Body of pancreas (tissue), 4 donors: ENCODE measurements around the gene FGL2. TPM values are rescaled to one million over a fixed set of nuclear protein-coding genes. Genes with fewer than 3 reads are reported as not detected.
"Not testable (repeated sequence)": the region's sequence is repeated elsewhere in the genome, so short reads cannot be mapped to it uniquely, and the experiment has no call there.

Source experiments
- ATAC-seq: fragments of 150-250 bp; one replicate; pipeline ENCODE4 v1.9.1; 2016
- DNase-seq, 4 donors: peaks; one replicate each; pipeline ENCODE4 v3.0.0-alpha.2; 2019
- H3K27ac ChIP-seq, 4 donors: fragments of 200-600 bp; sonication (generic); 1 replicate in 3 of 4; 2 replicates in 1 of 4; pipeline versions ENCODE4 v1.5.1 to v1.6.1; 2016 to 2019; ENCODE audit warnings: mild to moderate bottlenecking in 1 of 4, mixed read lengths in 1 of 4, moderate library complexity in 1 of 4
- H3K27me3 ChIP-seq, 2 donors: fragments of 200-600 bp; sonication (generic); one replicate each; pipeline ENCODE4 v1.6.0; 2016; ENCODE audit warnings: mild to moderate bottlenecking in 1 of 2
- H3K36me3 ChIP-seq, 2 donors: fragments of 200-600 bp; sonication (generic); replicated peaks in 1 of 2; 2 replicates each; pipeline ENCODE4 v1.5.1; 2016; ENCODE audit warnings: low read depth in 2 of 2; ENCODE audit not compliant: insufficient read depth in 1 of 2
- H3K4me1 ChIP-seq: fragments of 200-600 bp; sonication (generic); one replicate; pipeline ENCODE4 v1.6.0; 2016
- H3K4me3 ChIP-seq, 2 donors: fragments of 200-600 bp; sonication (generic); 1 replicate in 1 of 2; 2 replicates in 1 of 2; pipeline ENCODE4 v1.5.1; 2016 to 2019
- H3K9me3 ChIP-seq, 3 donors: fragments of 200-600 bp; sonication (generic); 1 replicate in 2 of 3; 2 replicates in 1 of 3; pipeline ENCODE4 v1.5.1; 2016
- POLR2A ChIP-seq, 3 donors: fragments of 450-650 bp; IDR thresholded peaks; one replicate each; pipeline ENCODE4 v1.6.1; 2016; ENCODE audit warnings: antibody characterized with exemption in 3 of 3, mild to moderate bottlenecking in 2 of 3
- WGBS, 2 donors: methylation state at CpG; one replicate each; pipeline ENCODE4 v1.1.5; 2017; 5-methylcytosine and 5-hydroxymethylcytosine counted together
- intact Hi-C: fragments of 100-400 bp; cut with DNase I; formaldehyde crosslinking; loops from one replicate; pipeline ENCODE4 v1.15.1; 2023
- total RNA-seq, 2 donors: library from RNA; depleted of rRNA; stranded (reverse); fragments of >200 nt; gene quantifications; one replicate each; pipeline ENCODE4 v1.1.0, GENCODE V29; 2016
- TF ChIP-seq, protein P1 (sequence below), 7 experiments: fragments of 450-650 bp in 4 of 7; fragments of 200-600 bp in 3 of 7; sonication (generic) in 3 of 7; IDR thresholded peaks; one replicate each; pipeline ENCODE4 v1.5.1; 2016 to 2019; ENCODE audit warnings: antibody characterized with exemption in 7 of 7

The FGL2 gene
- total RNA-seq, 2 donors from 2014 or later: 4.3 to 9.1 TPM

DNA sequence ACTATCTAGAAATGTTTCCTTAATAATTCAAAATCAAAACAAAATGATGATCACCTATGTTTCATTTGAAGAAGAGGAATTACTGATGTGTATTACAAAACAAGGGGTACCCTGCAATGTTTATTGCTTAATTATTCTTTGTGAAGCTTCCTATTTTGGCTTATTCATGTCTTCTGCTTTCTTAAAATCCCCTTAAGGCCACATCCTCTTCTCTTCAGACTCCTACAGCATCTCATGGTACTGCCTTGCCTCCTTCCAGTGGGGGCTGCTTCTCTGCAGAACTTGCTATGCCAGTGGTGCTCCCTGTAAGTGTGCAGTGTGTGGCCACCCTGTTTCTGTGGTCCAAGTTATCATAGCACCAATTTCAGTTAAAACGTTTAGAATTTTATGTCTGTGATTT lies 42.2 kb downstream of the FGL2 start:
- WGBS, 2 donors: 16 to 31% methylated on average over 1 of the region's 1 CpG
- TF ChIP-seq, protein P1, sequence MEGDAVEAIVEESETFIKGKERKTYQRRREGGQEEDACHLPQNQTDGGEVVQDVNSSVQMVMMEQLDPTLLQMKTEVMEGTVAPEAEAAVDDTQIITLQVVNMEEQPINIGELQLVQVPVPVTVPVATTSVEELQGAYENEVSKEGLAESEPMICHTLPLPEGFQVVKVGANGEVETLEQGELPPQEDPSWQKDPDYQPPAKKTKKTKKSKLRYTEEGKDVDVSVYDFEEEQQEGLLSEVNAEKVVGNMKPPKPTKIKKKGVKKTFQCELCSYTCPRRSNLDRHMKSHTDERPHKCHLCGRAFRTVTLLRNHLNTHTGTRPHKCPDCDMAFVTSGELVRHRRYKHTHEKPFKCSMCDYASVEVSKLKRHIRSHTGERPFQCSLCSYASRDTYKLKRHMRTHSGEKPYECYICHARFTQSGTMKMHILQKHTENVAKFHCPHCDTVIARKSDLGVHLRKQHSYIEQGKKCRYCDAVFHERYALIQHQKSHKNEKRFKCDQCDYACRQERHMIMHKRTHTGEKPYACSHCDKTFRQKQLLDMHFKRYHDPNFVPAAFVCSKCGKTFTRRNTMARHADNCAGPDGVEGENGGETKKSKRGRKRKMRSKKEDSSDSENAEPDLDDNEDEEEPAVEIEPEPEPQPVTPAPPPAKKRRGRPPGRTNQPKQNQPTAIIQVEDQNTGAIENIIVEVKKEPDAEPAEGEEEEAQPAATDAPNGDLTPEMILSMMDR (IDR thresholded peaks at IDR 0.05): no peak
- no peak for TF ChIP-seq POLR2A (IDR thresholded peaks at IDR 0.05)
- no peaks in the 10 kb centered on the region for H3K36me3 ChIP-seq
- DNase-seq (peak in 1 of 4 donors; percentile 19), ATAC-seq (no peak)
- H3K27me3 ChIP-seq: no peaks in the 10 kb centered on the region
- H3K27ac ChIP-seq: no peak overlapping the region
- intact Hi-C loops: no loop called here
- H3K4me1 ChIP-seq: no peaks in the 10 kb centered on the region
- H3K4me3 ChIP-seq: no peak overlapping the region
- H3K9me3 ChIP-seq: no peaks in the 10 kb centered on the region

DNA sequence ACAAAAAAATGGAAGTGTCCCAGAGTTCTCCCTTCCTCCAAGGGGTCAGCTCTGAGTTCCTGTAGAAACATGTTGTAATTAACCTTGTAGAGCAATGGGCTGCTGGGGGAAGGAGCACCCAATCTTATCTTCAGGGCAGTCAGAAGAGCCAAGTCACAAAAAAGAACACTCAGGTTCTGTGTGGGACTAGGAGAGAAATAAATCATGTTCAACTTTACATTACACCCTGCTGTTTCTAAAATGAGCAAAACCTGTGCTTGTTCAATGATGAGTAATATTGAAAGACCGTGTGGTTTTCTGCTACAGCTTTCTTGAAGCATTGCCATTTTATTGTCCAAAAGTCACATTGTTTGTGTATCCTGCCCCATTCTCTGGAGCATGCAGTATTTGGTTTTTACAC lies 42.6 kb downstream of the FGL2 start:
- intact Hi-C loops, DNase-seq, H3K4me3 ChIP-seq, H3K36me3 ChIP-seq, H3K9me3 ChIP-seq, ATAC-seq, H3K27me3 ChIP-seq, H3K4me1 ChIP-seq, H3K27ac ChIP-seq: not testable (repeated sequence)
- no CpG with 5 or more reads among the region's 1 CpG for WGBS, 2 donors

DNA sequence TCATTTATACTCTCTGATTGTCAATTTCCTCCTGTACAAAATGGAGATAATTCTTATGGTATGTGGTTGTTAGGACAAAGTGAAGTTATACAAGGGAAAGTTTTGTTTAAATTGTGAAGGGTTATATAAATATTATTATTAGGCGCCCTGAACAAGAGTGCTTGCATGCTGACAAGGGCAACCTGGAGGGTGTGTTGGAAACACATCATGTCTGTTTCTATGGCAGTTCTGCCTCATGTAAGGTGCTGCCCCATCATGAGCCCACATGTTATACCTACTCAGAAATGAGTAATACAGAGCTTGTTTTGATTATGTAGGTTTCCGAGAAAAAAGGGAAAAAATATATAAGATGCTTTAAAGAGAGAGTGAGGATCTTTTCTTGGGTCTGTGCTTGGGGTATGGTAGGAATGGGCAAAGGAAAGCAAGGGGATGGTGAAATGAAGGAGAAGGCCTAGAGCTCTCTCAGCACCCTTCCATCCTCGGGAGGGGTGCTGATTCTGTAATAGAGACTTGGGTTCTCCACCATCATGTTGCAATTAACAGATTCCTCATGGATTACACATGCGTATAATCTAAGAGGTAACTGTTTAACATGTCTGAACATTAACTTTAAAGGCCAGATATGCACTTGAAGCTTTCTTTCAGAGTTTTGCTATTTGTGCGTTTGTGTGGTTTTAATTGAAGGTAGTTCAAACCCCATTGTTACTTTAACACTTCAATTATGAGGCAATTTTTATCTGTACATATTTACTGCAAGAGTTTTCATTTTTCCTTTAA lies 43.8 kb downstream of the FGL2 start:
- WGBS, 2 donors: 60 to 69% methylated on average over 4 to 5 of the region's 5 CpGs
- H3K4me1 ChIP-seq, H3K4me3 ChIP-seq, H3K27ac ChIP-seq, H3K9me3 ChIP-seq, DNase-seq, H3K36me3 ChIP-seq, intact Hi-C loops, H3K27me3 ChIP-seq: not testable (repeated sequence)
- peak; percentile 21 for ATAC-seq

DNA sequence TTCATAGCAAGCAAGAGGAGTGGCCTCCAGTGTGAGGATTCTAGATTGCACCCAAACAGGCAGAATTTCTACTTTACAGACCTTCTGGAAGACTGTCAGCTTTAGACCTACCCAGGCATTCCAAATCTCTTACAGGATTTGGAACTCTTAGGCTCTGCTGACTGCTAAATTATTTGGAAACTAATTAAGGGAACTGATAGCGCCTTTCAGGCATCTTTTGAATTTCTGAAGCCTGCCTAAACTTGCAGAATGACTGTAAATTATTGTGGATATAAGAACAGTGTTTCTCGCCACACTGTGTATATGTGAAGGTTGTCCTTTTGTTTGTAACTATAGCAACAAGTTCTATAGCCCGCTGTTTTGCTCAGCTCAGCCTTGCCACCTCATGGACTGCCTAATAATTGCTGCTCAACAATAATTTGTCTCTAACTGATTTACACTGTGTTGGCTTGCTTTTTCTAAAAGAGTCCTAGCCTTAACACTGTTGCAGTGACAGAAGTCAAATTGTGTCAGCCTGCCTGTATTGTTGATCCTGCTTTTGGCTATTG lies 44.6 kb downstream of the FGL2 start:
- H3K9me3 ChIP-seq, H3K27ac ChIP-seq, H3K36me3 ChIP-seq, H3K27me3 ChIP-seq, DNase-seq, intact Hi-C loops, ATAC-seq, H3K4me3 ChIP-seq, H3K4me1 ChIP-seq: not testable (repeated sequence)
- 58 to 84% methylated on average over 3 of the region's 3 CpGs for WGBS, 2 donors

DNA sequence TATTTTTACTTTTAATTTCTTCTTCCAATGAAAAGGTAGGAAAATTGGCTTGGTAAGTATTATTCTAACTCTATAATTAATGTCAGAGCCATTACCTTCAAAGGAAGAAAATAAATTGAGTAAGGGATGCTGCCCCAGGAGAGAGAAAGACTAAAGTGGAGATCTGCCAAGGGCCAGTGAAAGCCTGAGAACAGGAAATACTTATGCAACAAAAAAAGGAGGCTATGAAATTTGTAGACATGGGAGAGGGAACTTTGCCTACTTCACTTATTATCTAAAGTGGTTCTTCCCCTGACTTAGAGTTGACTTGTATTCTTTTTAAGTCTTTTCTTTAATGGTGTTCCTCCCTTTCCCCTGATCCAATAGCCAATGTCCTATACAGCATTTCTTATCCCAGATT lies 47.4 kb downstream of the FGL2 start:
- intact Hi-C loops, H3K4me1 ChIP-seq, H3K27me3 ChIP-seq, ATAC-seq, H3K4me3 ChIP-seq, H3K27ac ChIP-seq, DNase-seq, H3K36me3 ChIP-seq, H3K9me3 ChIP-seq: not testable (repeated sequence)

Other genes with a start within 250 kb of the FGL2 start
- not detected for gene SPDYE17, start 167.5 kb downstream of the FGL2 start, total RNA-seq
- 1 to 10 TPM in 1 of 2 donors, not detected in 1; 6.6 TPM for gene SPDYE18, start 137.3 kb downstream of the FGL2 start, total RNA-seq
- gene CCDC146, start 77.2 kb downstream of the FGL2 start, total RNA-seq: 1 to 10 TPM; 3.3 to 7.5 TPM
- gene GSAP, start 216.5 kb upstream of the FGL2 start, total RNA-seq: 10 to 100 TPM; 13.7 to 18.8 TPM